HL-60 (cell line): ENCODE data around the gene BOLL.

ENCODE experiments used
- DNase-seq, 2 experiments: peaks; one replicate each; pipeline ENCODE4 v3.0.0-alpha.2; 2010 to 2020; ENCODE audit warnings: low read depth in 1 of 2, low spot score in 1 of 2
- H3K27ac ChIP-seq: fragments of 250-450 bp; sonication (Bioruptor Pico); replicated peaks from 2 replicates; pipeline ENCODE4 v1.5.1; 2020; ENCODE audit warnings: mild to moderate bottlenecking, moderate library complexity
- H3K27me3 ChIP-seq: fragments of 250-450 bp; sonication (Bioruptor Pico); 2 replicates; pipeline ENCODE4 v1.5.1; 2021; ENCODE audit warnings: mild to moderate bottlenecking, moderate library complexity; ENCODE audit not compliant: insufficient read depth, poor library complexity, severe bottlenecking
- H3K4me3 ChIP-seq: replicated peaks from 2 replicates; pipeline ENCODE4 v1.5.1; 2011; ENCODE audit warnings: mild to moderate bottlenecking, control low read depth, low read length; ENCODE audit not compliant: insufficient read depth
- GABPA ChIP-seq: IDR thresholded peaks from 2 replicates; pipeline ENCODE4 v1.6.1; 2012; ENCODE audit warnings: low read depth
- POLR2AphosphoS5 ChIP-seq: IDR thresholded peaks from 2 replicates; pipeline ENCODE4 v1.6.1; 2012; ENCODE audit warnings: low read depth
- SPI1 ChIP-seq: IDR thresholded peaks from 2 replicates; pipeline ENCODE4 v1.6.1; 2012; ENCODE audit warnings: low read depth, mild to moderate bottlenecking, borderline replicate concordance
- TF ChIP-seq, protein P1 (sequence below): IDR thresholded peaks from 2 replicates; pipeline ENCODE4 v1.6.1; 2012; ENCODE audit warnings: low read depth; ENCODE audit not compliant: insufficient replicate concordance
- TF ChIP-seq, protein P2 (sequence below): IDR thresholded peaks from one replicate; pipeline ENCODE4 v1.5.1; 2011; ENCODE audit warnings: low read length, control low read depth, inconsistent platforms; ENCODE audit not compliant: insufficient read depth

BOLL gene

DNA sequence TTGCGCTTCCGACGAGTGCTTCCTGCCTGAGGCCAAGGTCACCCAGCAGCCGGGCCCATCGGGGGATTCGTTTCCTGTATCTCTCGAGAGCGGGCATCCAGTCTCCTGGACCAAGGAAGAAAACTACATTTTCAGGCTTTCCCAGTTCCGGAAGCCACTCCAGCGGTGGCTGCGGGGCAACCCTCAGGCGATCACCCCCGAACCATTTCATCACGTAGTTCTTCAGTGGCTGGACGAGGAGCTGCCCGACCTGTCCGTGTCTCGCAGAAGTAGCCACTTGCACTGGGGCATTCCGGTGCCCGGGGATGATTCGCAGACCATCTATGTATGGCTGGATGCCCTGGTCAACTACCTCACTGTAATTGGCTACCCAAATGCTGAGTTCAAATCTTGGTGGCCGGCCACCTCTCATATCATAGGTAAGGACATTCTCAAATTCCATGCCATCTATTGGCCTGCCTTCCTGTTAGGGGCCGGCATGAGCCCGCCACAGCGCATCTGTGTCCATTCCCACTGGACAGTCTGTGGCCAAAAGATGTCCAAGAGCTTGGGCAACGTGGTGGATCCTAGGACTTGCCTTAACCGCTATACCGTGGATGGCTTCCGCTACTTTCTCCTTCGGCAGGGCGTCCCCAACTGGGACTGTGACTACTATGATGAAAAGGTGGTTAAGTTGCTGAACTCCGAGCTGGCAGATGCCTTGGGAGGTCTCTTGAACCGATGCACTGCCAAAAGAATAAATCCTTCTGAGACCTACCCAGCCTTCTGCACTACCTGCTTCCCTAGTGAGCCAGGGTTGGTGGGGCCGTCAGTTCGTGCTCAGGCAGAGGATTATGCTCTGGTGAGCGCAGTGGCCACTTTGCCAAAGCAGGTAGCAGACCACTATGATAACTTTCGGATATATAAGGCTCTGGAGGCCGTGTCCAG lies 78.9 kb downstream of the BOLL start:
- Histone ChIP-seq H3K27me3 (no peaks in the 10 kb centered on the region), H3K27ac (peak overlapping the region; percentile 88), H3K4me3 (peak overlapping the region; percentile 90)
- DNase-seq, result peak in 1 of 2 experiments; percentile 41
- TF ChIP-seq, protein P1, sequence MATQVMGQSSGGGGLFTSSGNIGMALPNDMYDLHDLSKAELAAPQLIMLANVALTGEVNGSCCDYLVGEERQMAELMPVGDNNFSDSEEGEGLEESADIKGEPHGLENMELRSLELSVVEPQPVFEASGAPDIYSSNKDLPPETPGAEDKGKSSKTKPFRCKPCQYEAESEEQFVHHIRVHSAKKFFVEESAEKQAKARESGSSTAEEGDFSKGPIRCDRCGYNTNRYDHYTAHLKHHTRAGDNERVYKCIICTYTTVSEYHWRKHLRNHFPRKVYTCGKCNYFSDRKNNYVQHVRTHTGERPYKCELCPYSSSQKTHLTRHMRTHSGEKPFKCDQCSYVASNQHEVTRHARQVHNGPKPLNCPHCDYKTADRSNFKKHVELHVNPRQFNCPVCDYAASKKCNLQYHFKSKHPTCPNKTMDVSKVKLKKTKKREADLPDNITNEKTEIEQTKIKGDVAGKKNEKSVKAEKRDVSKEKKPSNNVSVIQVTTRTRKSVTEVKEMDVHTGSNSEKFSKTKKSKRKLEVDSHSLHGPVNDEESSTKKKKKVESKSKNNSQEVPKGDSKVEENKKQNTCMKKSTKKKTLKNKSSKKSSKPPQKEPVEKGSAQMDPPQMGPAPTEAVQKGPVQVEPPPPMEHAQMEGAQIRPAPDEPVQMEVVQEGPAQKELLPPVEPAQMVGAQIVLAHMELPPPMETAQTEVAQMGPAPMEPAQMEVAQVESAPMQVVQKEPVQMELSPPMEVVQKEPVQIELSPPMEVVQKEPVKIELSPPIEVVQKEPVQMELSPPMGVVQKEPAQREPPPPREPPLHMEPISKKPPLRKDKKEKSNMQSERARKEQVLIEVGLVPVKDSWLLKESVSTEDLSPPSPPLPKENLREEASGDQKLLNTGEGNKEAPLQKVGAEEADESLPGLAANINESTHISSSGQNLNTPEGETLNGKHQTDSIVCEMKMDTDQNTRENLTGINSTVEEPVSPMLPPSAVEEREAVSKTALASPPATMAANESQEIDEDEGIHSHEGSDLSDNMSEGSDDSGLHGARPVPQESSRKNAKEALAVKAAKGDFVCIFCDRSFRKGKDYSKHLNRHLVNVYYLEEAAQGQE, result no peak

DNA sequence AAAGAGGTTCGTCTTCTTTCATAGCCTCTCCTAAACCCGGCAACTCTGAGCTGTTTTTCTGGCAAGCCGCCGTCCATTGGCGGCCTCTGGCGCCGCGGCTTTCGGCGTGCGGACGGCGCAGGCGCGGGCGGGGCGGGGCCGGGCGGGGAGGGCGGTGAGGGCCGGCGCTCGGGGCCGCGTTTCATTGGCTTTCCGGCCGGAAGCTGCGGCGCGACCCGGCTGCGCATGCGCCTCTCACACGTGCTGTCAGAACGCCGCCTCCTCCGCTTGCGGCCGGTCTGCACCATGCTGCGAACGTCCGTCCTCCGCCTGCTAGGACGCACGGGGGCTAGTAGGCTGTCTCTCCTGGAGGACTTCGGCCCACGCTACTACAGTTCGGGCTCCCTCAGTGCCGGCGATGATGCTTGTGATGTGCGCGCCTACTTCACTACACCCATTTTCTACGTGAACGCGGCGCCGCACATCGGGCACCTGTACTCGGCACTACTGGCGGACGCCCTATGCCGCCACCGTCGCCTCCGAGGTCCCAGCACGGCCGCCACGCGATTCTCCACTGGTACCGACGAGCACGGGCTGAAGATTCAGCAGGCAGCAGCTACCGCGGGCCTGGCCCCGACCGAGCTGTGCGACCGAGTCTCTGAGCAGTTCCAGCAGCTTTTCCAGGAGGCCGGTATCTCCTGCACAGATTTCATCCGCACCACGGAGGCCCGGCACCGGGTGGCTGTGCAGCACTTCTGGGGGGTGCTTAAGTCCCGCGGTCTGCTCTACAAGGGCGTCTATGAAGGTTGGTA lies 79.8 kb downstream of the BOLL start, which contains the start of gene MARS2:
MARS2 (plus strand) TSS at position 249 of the 791 bp plus-strand sequence; CDS start at position 286, 37 bp downstream.
- Histone ChIP-seq H3K4me3 (peak within 1 kb of the TSS; percentile 90), H3K27me3 (no peaks in the 10 kb centered on the region), H3K27ac (peak within 1 kb of the TSS; percentile 88)
- no peak for TF ChIP-seq SPI1
- TF ChIP-seq, protein P1, result peak; percentile 39
- peak; percentile 91 for TF ChIP-seq POLR2AphosphoS5
- peak; percentile 76 to 89 for DNase-seq

DNA sequence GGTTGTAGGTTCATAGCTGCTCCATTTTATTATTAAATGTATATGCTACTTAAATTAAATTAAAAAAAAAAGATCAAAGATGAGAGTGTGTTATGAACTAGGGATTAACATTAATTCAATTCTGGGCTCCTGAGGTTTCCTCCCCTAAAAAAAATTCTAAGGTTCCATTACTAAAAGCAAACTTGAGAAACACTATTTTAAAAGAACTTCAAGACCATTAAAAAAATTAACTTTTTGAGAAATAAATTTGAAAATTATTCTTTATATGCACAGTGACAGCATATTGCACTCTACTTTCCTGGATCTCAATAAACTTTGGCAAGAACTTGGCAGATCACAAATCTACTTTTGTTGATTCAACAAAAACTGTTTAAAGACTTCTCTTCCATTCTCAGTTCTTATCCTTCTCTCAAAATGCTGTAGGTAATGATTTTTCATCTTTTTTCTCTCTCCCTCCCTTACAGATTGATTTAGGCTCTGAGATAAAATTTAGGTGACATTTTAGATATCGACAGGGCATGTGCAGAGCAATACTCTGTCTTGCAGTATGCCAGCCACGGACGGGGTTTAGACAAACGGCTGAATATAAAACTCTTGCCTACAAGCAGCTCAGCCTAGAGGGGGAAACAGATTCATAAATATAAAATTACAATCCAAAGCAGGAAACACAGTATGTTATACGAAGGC lies 80.5 kb downstream of the BOLL start:
- TF ChIP-seq SPI1 (no peak), GABPA (no peak), POLR2AphosphoS5 (no peak)
- TF ChIP-seq, protein P1, result no peak
- TF ChIP-seq, protein P2, sequence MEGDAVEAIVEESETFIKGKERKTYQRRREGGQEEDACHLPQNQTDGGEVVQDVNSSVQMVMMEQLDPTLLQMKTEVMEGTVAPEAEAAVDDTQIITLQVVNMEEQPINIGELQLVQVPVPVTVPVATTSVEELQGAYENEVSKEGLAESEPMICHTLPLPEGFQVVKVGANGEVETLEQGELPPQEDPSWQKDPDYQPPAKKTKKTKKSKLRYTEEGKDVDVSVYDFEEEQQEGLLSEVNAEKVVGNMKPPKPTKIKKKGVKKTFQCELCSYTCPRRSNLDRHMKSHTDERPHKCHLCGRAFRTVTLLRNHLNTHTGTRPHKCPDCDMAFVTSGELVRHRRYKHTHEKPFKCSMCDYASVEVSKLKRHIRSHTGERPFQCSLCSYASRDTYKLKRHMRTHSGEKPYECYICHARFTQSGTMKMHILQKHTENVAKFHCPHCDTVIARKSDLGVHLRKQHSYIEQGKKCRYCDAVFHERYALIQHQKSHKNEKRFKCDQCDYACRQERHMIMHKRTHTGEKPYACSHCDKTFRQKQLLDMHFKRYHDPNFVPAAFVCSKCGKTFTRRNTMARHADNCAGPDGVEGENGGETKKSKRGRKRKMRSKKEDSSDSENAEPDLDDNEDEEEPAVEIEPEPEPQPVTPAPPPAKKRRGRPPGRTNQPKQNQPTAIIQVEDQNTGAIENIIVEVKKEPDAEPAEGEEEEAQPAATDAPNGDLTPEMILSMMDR, result no peak
- Histone ChIP-seq H3K27me3 (no peaks in the 10 kb centered on the region), H3K4me3 (peak overlapping the region; percentile 32), H3K27ac (peak overlapping the region; percentile 88)
- DNase-seq, result peak in 1 of 2 experiments; percentile 51
